Activated naive CD8-positive, alpha-beta T cell treated with anti-CD3 and anti-CD28 coated beads, Interleukin-2, amount 50 U/mL, for 16 hours (primary cell): Measurements from ENCODE around the gene GLMP.

ENCODE experiments used
- DNase-seq: peaks from one replicate; pipeline ENCODE4 v3.0.0-alpha.2; 2020; ENCODE audit warnings: low read depth, low spot score

Gene GLMP

DNA sequence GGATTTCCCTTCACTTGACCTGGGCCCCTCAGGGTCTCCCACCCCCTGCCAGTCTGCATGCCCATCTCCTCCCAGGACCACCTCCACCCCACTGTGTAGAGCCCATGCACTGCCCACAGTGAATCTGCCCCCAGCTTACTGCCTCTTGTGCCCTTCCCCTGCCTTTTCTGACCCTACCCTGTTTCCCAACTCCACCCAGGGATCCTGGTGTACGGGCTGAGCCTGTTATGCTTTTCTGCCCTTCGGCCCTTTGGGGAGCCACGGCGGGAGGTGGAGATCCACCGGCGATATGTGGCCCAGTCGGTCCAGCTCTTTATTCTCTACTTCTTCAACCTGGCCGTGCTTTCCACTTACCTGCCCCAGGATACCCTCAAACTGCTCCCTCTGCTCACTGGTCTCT is 9.4 kb downstream of the GLMP start:
- no peak for DNase-seq

GRCh38 chr1:156285437-156285836 is 10.0 kb downstream of the GLMP start:
- DNase-seq, result no peak

GRCh38 chr1:156284757-156285156 is 10.7 kb downstream of the GLMP start:
- no peak for DNase-seq

- no peak for DNase-seq
Observed at GRCh38 chr1:156284112-156284511, 11.4 kb downstream of the GLMP start, which contains the start of gene TMEM79. Gene TMEM79, plus strand, starts transcription at chr1:156284325. Its CDS starts 902 bp downstream, at chr1:156285227.

DNA sequence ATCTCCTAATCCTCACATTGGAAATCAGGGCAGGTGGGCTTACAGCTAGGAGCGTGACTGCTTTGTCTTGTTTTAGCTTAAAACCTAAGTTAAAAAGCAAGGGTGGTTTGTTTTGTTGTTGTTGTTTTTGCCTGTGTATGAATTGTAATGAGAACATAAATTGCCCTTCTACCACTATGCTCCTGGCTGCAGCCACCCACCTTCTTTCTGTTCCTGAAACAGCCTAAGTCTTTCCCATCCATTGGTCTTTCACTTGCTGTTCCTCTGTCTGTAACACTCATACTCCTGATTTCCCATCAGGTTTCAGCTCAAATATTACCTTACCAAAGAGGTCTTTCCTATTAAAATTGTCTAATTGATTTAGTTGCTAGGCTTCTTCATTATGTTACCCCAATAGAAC is 12.0 kb downstream of the GLMP start:
- no peak for DNase-seq

DNA sequence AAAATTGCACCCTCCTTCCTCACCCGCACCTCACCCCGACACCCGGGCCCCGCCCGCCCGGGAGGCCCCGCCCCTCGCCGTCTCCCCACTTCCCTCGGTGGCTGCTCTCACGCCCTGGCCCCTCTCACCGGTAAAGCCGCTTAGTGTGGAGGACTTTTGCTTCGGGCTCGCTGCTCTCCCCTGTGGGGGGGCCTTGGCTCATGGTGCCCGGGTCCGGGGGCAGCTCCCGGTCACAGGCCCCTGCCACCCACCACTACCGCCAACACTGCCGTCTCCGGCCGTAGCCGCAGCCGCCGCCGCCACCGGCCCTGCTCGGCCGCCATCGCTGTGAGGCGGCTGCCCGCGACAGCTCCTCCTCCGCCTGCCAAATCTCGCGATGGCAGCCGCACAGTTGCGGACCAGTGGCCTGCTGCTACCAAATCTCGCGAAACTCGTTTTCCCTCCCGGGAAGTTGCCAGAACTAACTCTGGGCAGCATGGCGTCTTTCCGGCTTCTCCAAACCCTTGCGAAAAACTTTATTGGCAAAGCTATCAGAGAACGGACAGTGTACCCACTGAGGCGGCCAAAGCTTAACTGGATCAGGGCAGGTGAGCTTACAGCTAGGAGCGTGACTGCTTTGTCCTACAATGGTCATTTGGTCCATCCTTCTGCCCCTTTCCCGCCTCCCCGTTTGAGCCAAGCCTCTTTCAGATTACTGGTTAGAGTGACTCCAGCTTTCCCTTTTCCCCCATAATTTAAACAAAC is 12.8 kb downstream of the GLMP start, which contains the start of gene SMG5:
SMG5 (minus strand) TSS at position 347 of the 744 bp plus-strand sequence; CDS start at position 202, 145 bp downstream.
- DNase-seq, result peak; percentile 94

DNA sequence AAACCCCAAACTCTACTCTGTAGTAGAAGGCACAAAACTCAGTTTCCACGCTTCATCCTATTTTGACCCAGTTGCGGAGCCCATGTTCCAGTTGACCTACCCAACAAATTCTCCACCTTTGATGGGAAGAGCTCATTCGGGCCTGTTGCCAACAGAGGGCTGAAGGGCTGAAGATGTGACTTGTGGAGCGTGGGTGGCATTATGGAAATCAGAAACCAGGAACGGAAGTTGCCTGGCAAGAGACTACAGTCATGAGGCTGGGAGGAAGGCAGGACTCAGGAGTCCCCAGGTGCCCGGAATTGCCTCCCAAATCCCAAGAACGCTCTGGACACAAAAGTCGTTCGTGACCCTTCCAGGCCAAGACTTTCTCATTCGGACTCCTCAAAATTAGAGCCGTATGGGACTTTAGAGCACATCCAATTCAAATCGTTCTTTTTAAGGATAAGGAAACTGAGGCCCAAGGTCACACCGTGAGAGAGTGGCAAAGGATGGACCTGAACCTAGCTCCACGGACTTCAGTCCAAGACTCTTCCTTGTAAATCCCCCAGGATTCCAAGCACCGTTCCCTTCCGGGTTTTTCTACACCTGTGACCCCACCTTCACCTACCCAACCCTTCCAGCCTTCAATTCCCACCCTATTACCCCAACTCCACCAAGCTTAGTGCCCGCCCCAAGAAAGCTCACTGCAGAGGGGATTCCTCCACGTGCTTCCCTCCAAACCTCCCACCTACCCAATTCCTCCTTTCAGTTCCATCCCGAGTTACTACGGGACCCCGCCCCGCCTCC is 13.6 kb downstream of the GLMP start:
- DNase-seq, result no peak

DNA sequence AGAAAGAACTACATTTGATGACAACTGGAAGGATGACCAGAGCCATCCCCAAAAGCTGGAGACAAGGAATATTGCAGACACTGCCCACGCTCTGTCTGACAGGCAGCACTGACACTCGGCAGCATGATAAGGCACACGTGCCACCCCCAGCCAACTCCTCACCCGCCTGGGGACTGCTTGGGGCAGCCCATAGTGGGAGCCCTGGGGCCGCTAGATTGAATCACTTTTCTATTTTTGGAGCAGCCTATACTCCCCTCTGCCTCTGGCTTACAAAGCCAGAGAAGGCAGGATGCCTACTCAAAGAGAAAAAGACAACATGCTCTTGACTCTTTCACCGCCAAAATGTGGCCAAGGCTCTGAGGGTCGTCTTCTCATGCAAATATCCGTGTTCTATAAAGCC is 14.2 kb downstream of the GLMP start:
- peak; percentile 18 for DNase-seq

DNA sequence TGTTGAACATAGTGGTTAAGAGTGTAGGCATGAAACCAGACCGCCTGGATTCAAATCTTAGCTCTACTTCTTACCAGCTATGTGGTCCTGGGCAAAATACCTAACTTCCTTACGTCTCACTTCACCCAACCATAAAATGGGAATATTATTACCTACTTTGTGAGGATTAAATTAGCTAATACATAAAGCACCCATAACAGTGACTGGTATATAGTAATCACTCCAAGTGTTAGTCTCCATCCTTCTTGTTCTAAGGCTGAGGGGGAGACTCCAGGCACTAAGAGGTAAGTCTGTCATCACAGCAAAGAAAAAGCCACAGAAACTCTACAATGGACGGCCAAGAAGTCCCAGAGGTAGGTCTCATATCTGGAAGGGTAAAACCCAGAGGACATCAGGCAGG is 15.6 kb downstream of the GLMP start:
- DNase-seq, result no peak

DNA sequence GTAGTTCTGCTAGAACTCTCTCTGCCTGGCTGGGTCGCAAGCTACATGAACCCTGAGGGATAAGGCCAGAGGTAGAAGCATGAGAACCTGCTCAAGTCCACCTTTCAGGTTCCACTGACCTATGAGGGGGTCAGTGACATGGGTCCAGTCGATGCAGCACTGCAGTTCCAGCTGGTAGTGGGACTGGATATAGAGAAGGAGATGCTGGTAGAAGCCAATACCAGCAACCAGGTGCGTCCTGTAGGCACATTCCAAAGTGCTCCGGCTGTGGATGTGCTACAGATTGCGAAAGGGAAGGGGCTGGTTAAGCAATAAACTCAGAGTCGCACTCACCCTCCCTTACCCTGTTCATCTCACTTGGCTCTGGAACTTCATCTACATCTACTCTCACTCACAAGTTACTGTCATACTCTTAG is 18.5 kb downstream of the GLMP start:
- DNase-seq, result no peak

- no peak for DNase-seq
Observed at GRCh38 chr1:156276532-156276931, 18.9 kb downstream of the GLMP start.

GRCh38 chr1:156270314-156270713 is 25.2 kb downstream of the GLMP start:
- no peak for DNase-seq

DNA sequence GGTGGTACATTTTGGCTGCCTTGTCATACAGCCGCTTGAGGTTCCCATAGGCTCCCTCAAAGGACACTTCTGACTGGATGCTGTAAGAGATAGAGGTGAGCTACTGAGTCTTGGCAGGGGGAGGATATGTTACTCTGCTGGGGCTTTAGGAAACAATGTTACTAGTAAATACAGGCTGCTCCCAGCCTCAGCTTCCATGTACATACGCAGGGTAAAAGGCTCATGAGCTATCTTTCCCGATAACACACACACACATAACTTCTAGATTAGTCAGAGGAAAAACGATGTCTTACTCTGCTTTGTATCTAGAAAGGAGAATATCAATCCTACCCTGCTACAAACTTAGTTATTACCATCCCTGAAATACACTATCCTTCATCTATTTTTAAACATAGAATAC is 27.1 kb downstream of the GLMP start:
- no peak for DNase-seq

- no peak for DNase-seq
Observed at GRCh38 chr1:156266051-156266450, 29.4 kb downstream of the GLMP start.

DNA sequence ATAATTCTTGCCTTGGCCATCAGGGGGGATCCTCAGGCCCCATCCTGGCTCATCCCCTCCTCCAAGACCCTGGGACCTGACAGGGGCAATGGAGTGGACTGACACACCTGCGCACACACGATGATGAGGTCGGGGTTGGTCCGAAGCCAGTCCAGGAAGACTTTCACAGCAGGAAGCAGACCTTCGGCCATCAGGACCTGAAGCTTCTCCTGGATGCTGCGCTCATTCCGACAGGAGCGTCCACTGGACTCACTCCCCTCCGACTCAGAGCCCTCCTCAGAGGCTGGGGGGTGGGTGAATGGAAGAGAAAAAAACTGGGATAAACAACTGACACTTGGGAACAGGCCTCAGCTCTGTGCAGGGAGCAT is 32.2 kb downstream of the GLMP start:
- DNase-seq, result no peak

DNA sequence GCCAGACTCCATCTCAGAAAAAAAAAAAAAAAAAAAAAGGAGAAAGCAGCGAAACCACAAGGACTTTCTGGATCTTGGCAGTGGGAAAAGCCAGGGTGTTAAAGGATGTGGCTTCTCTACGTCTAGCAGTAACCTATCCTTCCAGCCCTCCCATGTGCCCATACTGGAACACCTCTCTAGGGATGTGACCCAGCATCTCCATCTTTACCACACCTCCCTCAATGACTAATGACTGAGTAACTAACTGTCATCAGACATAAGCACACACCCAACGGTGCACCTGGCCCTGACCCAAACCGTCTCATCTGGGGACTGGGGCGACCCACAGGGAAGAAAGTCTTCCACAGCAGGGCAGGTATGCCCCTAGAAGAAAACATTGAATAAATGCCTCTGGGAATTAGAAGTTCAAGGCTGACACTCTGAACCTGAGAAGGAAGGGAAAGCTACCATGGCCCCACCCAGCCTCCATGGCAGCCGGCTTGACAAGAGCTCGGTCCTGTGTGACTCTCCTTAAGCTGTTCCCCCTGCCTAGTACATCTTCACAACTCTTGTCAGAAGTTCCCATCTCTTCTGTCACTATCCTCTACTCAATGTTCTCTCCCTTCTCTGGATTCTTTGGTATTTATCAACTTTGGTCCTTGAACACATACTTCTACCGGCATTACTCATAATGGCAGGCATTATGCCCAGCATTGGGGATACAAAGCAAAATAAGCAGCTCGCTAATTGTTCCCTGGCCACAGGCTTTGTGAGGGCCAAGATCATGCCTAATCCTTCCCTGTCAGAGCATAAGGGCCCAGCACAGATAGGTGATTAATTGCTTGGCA is 32.8 kb downstream of the GLMP start:
- DNase-seq, result no peak

GRCh38 chr1:156260896-156261295 is 34.6 kb downstream of the GLMP start:
- no peak for DNase-seq

- no peak for DNase-seq
Observed at GRCh38 chr1:156259805-156260204, 35.7 kb downstream of the GLMP start.

GRCh38 chr1:156258859-156259258 is 36.6 kb downstream of the GLMP start:
- no peak for DNase-seq

DNA sequence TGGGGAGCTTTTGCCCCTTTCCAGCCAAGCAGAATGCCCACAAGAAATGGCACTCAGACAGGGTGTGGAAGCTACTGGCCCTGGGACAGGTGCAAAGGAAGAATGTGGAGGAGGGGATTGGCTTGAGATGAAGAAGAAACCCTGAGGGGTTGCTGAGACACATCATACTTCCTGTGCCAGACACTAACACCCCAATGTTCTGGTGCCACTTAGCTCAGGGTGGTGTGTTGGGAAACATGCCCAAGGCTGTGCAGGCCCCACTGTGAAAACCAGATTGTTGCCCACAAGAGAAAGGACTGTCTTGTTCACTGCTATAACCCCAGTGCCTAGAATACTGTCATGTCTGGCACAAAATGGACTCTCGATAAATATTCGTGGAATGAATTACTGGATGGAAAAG is 37.8 kb downstream of the GLMP start:
- no peak for DNase-seq

DNA sequence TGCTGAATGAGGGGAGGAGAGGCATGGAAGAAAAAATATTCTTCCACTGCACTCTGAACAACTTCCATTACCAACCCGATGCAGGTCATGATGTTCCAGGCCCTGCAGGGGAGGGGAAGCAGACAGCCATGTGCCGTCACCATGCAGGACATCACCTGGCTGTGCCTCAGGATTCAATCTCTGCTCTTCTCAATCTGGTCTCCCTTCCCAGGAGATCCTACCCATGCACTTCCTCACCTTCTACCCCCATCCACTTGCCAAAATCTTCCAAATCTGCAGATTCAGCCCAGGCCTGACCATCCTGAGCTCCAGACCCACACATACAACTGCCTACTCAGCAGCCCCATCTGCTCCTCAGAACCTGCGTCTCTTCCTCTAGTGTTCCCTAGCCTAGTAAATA is 41.8 kb downstream of the GLMP start:
- DNase-seq, result no peak

DNA sequence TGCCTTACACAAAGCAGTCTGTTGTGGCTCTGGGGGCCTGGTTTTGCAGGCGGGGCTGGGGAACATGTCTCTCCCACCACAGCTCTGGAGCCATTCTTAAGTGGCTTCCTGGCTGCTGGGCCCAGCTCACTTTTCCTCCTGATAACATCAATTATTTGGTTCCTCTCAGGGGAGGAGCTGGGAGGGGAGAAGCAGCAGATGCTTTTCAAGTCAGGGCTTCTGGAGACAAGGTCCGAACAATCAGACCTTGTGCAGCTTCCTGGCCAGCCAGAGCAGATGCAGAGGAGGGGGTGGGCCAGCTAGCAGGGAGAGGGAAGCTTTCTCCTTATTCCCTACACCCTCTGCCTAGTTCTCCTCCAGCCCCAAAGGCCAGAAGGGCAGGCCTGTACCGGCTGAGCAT is 44.0 kb downstream of the GLMP start:
- no peak for DNase-seq
